Inflammatory macrophage (primary cell): ENCODE measurements around the gene MAP6D1.

Source experiments
- DNase-seq, 2 donors: peaks; one replicate each; pipeline ENCODE4 v3.0.0-alpha.2; 2020 to 2022

The MAP6D1 gene

GRCh38 chr3:183797996-183798395 lies 27.4 kb downstream of the MAP6D1 start:
- no peak for DNase-seq

GRCh38 chr3:183796372-183796771 lies 29.0 kb downstream of the MAP6D1 start:
- DNase-seq, result no peak

- DNase-seq, result no peak
These were observed 30.9 kb downstream of the MAP6D1 start for GRCh38 chr3:183794452-183794851.

GRCh38 chr3:183792976-183793375 lies 32.4 kb downstream of the MAP6D1 start:
- DNase-seq, result no peak

GRCh38 chr3:183790700-183791099 lies 34.7 kb downstream of the MAP6D1 start:
- no peak for DNase-seq

- no peak for DNase-seq
These were observed 35.6 kb downstream of the MAP6D1 start for GRCh38 chr3:183789826-183790225.

GRCh38 chr3:183784503-183784902 lies 40.9 kb downstream of the MAP6D1 start:
- peak; percentile 86 to 91 for DNase-seq

- DNase-seq, result peak in 1 of 2 donors; percentile 10
These were observed 42.7 kb downstream of the MAP6D1 start for GRCh38 chr3:183782576-183783276.

GRCh38 chr3:183781246-183781645 lies 44.1 kb downstream of the MAP6D1 start:
- DNase-seq, result no peak

GRCh38 chr3:183779896-183780465 lies 45.4 kb downstream of the MAP6D1 start:
- DNase-seq, result peak; percentile 95 to 96

GRCh38 chr3:183777016-183777618 lies 48.3 kb downstream of the MAP6D1 start:
- no peak for DNase-seq

- peak; percentile 32 to 34 for DNase-seq
These were observed 48.9 kb downstream of the MAP6D1 start for GRCh38 chr3:183776451-183776850.

- peak; percentile 13 to 32 for DNase-seq
These were observed 49.6 kb downstream of the MAP6D1 start for GRCh38 chr3:183775781-183776180.

GRCh38 chr3:183774631-183775030 lies 50.7 kb downstream of the MAP6D1 start:
- DNase-seq, result no peak

- DNase-seq, result no peak
These were observed 55.9 kb downstream of the MAP6D1 start for GRCh38 chr3:183769453-183769852.

- no peak for DNase-seq
These were observed 57.3 kb downstream of the MAP6D1 start for GRCh38 chr3:183768114-183768513.

GRCh38 chr3:183766745-183767606 lies 58.4 kb downstream of the MAP6D1 start:
- DNase-seq, result peak; percentile 61 to 68

GRCh38 chr3:183766107-183766506 lies 59.3 kb downstream of the MAP6D1 start:
- no peak for DNase-seq
